Liver (tissue), 9 donors: ENCODE results near the gene PCSK6. TPM values are rescaled to one million over a fixed set of nuclear protein-coding genes. Genes with fewer than 3 reads are reported as not detected.

Experiments used
- DNase-seq: peaks from one replicate; pipeline ENCODE4 v3.0.0-alpha.2; 2017; ENCODE audit warnings: low spot score
- H3K27ac ChIP-seq, 2 donors: one replicate each; pipeline ENCODE4 v1.7.0; 2013; ENCODE audit warnings: inconsistent platforms in 2 of 2, low read length in 2 of 2, control low read depth in 1 of 2, low read depth in 1 of 2, mild to moderate bottlenecking in 1 of 2
- H3K27me3 ChIP-seq, 4 donors: one replicate each; pipeline versions ENCODE4 v1.6.1 to v1.7.0; 2013; ENCODE audit warnings: low read length in 3 of 4, inconsistent platforms in 1 of 4, mild to moderate bottlenecking in 1 of 4, moderate library complexity in 1 of 4; ENCODE audit not compliant: control insufficient read depth in 4 of 4, insufficient read depth in 4 of 4
- H3K36me3 ChIP-seq, 4 donors: one replicate each; pipeline versions ENCODE4 v1.6.1 to v1.7.0; 2013; ENCODE audit warnings: low read length in 3 of 4, mild to moderate bottlenecking in 3 of 4, low read depth in 1 of 4, moderate library complexity in 1 of 4; ENCODE audit not compliant: control insufficient read depth in 4 of 4, insufficient read depth in 3 of 4
- H3K4me1 ChIP-seq, 4 donors: one replicate each; pipeline versions ENCODE4 v1.6.1 to v1.7.0; 2013; ENCODE audit warnings: low read length in 3 of 4, mild to moderate bottlenecking in 3 of 4, moderate library complexity in 1 of 4; ENCODE audit not compliant: control insufficient read depth in 4 of 4, insufficient read depth in 4 of 4
- H3K4me3 ChIP-seq, 3 donors: one replicate each; pipeline versions ENCODE4 v1.6.1 to v1.7.0; 2013; ENCODE audit warnings: low read length in 3 of 3, control low read depth in 1 of 3, low read depth in 1 of 3, mild to moderate bottlenecking in 1 of 3
- H3K9ac ChIP-seq, 2 donors: one replicate each; pipeline ENCODE4 v1.7.0; 2013; ENCODE audit warnings: low read length in 2 of 2, mild to moderate bottlenecking in 2 of 2, moderate library complexity in 2 of 2, control low read depth in 1 of 2, low read depth in 1 of 2
- H3K9me3 ChIP-seq, 4 donors: one replicate each; pipeline versions ENCODE4 v1.6.1 to v1.7.0; 2013; ENCODE audit warnings: low read length in 3 of 4; ENCODE audit not compliant: control insufficient read depth in 4 of 4
- ATF3 ChIP-seq: IDR thresholded peaks from 2 replicates; pipeline ENCODE4 v1.6.1; 2016; ENCODE audit warnings: antibody characterized with exemption
- CTCF ChIP-seq: fragments of 150-350 bp; IDR thresholded peaks from 2 replicates; pipeline ENCODE4 v1.5.1; 2017; ENCODE audit warnings: improper control_type of control experiment, low read depth, low read length; ENCODE audit not compliant: missing input control
- EGR1 ChIP-seq, 2 donors: IDR thresholded peaks; 2 replicates each; pipeline ENCODE4 v1.6.1; 2016 to 2018; ENCODE audit warnings: antibody characterized with exemption in 2 of 2, low read depth in 2 of 2
- FOXA1 ChIP-seq: IDR thresholded peaks from 2 replicates; pipeline ENCODE4 v1.6.1; 2016; ENCODE audit warnings: antibody characterized with exemption
- FOXA2 ChIP-seq: IDR thresholded peaks from 2 replicates; pipeline ENCODE4 v1.6.1; 2016; ENCODE audit warnings: antibody characterized with exemption
- GABPA ChIP-seq, 2 donors: IDR thresholded peaks in 1 of 2; conservative IDR thresholded peaks in 1 of 2; 2 replicates each; pipeline ENCODE4 v1.6.1; 2016; ENCODE audit warnings: antibody characterized with exemption in 2 of 2, mild to moderate bottlenecking in 1 of 2, moderate library complexity in 1 of 2
- HNF4A ChIP-seq, 2 donors: conservative IDR thresholded peaks; 2 replicates each; pipeline ENCODE4 v1.6.1; 2016; ENCODE audit warnings: antibody characterized with exemption in 2 of 2, mild to moderate bottlenecking in 2 of 2
- HNF4G ChIP-seq: IDR thresholded peaks from 2 replicates; pipeline ENCODE4 v1.6.1; 2016; ENCODE audit warnings: antibody characterized with exemption
- JUND ChIP-seq, 2 donors: IDR thresholded peaks; 2 replicates each; pipeline ENCODE4 v1.6.1; 2016; ENCODE audit warnings: antibody characterized with exemption in 2 of 2
- MAX ChIP-seq: IDR thresholded peaks from 2 replicates; pipeline ENCODE4 v1.6.1; 2016; ENCODE audit warnings: antibody characterized with exemption
- RAD21 ChIP-seq, 2 donors: IDR thresholded peaks; 2 replicates each; pipeline ENCODE4 v1.6.1; 2016; ENCODE audit warnings: antibody characterized with exemption in 2 of 2, mild to moderate bottlenecking in 2 of 2
- REST ChIP-seq: IDR thresholded peaks from 2 replicates; pipeline ENCODE4 v1.6.1; 2016; ENCODE audit warnings: antibody characterized with exemption, mild to moderate bottlenecking
- RXRA ChIP-seq, 2 donors: IDR thresholded peaks; 2 replicates each; pipeline ENCODE4 v1.6.1; 2017 to 2018; ENCODE audit warnings: antibody characterized with exemption in 2 of 2, mild to moderate bottlenecking in 1 of 2
- TAF1 ChIP-seq: conservative IDR thresholded peaks from 2 replicates; pipeline ENCODE4 v1.6.1; 2016; ENCODE audit warnings: antibody characterized with exemption, mild to moderate bottlenecking
- YY1 ChIP-seq: IDR thresholded peaks from 2 replicates; pipeline ENCODE4 v1.6.1; 2016; ENCODE audit warnings: antibody characterized with exemption, mild to moderate bottlenecking
- WGBS: extraction: QIAGEN DNeasy Blood & Tissue Kit; methylation state at CpG from one replicate; pipeline ENCODE4 v1.1.7; 2013; 5-methylcytosine and 5-hydroxymethylcytosine counted together
- polyA plus RNA-seq, 2 donors: library from polyadenylated mRNA; stranded (reverse) in 1 of 2; unstranded in 1 of 2; fragments of 200-250 nt in 1 of 2; fragments of >200 nt in 1 of 2; fragmentation: Nextera tagmentation in 1 of 2; extraction: Ambion mirVana in 1 of 2; gene quantifications; one replicate each; pipeline versions ENCODE4 v1.2.1 to v1.2.3, GENCODE V29; 2013 to 2015
- total RNA-seq, 2 donors: library from RNA; depleted of rRNA; stranded (reverse); fragments of >200 nt; gene quantifications; one replicate each; pipeline ENCODE4 v1.2.3, GENCODE V29; 2014
- donor health status: healthy.
- donor health status: healthy.
- donor health status: healthy.
- donor health status: healthy.
- donor health status: healthy.

PCSK6 gene
- total and polyA plus RNA-seq, 4 donors, result 94.8 to 398 (median 168) TPM

GRCh38 chr15:101361418-101361817, 128.1 kb downstream of the PCSK6 start:
- peaks cover 15 to 81% (median 43%) of the 10 kb centered on the region in 4 donors for H3K36me3 ChIP-seq
- no peaks in the 10 kb centered on the region for H3K9me3 ChIP-seq
- 85% methylated on average over 4 of the region's 4 CpGs for WGBS
- H3K4me3 ChIP-seq, result no peak overlapping the region
- H3K4me1 ChIP-seq, result no peaks in the 10 kb centered on the region
- DNase-seq, result no peak
- no peak overlapping the region for H3K27ac ChIP-seq
- no peak overlapping the region for H3K9ac ChIP-seq
- H3K27me3 ChIP-seq, result no peaks in the 10 kb centered on the region
- no peak for TF ChIP-seq ATF3
- no peak for TF ChIP-seq YY1
- TF ChIP-seq TAF1, result no peak
- no peak for TF ChIP-seq MAX
- TF ChIP-seq CTCF, result no peak

GRCh38 chr15:101359365-101359947, 130.1 kb downstream of the PCSK6 start:
- no peaks in the 10 kb centered on the region for H3K27me3 ChIP-seq
- H3K36me3 ChIP-seq, result peaks cover 11 to 79% (median 40%) of the 10 kb centered on the region in 4 donors
- 90% methylated on average over 9 of the region's 9 CpGs for WGBS
- H3K9me3 ChIP-seq, result no peaks in the 10 kb centered on the region
- no peak overlapping the region for H3K4me3 ChIP-seq
- no peak overlapping the region for H3K27ac ChIP-seq
- TF ChIP-seq EGR1 (IDR thresholded peaks at IDR 0.05; ENCODE audit: low read depth in 2 of 2) (no peak), YY1 (no peak), CTCF (no peak), GABPA (IDR thresholded peaks at IDR 0.05 in 1 of 2, conservative IDR thresholded peaks at IDR 0.05 in 1 of 2) (no peak), TAF1 (no peak), JUND (IDR thresholded peaks at IDR 0.05) (no peak), RAD21 (IDR thresholded peaks at IDR 0.05) (no peak), RXRA (IDR thresholded peaks at IDR 0.05) (no peak), FOXA1 (no peak), FOXA2 (no peak), REST (no peak), HNF4G (no peak), HNF4A (conservative IDR thresholded peaks at IDR 0.05) (no peak)
- H3K4me1 ChIP-seq, result no peaks in the 10 kb centered on the region
- H3K9ac ChIP-seq, result no peak overlapping the region
- DNase-seq, result no peak
